Thyroid gland (tissue), 4 donors: ENCODE results near the gene FAXDC2. TPM values are rescaled to one million over a fixed set of nuclear protein-coding genes. Genes with fewer than 3 reads are reported as not detected.

ENCODE experiments used
- DNase-seq, 2 donors: peaks; one replicate each; pipeline ENCODE4 v3.0.0-alpha.2; 2019
- H3K27ac ChIP-seq, 3 donors: fragments of 200-600 bp; sonication (generic); 1 replicate in 2 of 3; 2 replicates in 1 of 3; pipeline ENCODE4 v1.5.1; 2016 to 2019; ENCODE audit warnings: mild to moderate bottlenecking in 1 of 3, moderate library complexity in 1 of 3
- H3K27me3 ChIP-seq: fragments of 200-600 bp; sonication (generic); one replicate; pipeline ENCODE4 v1.5.1; 2019
- H3K36me3 ChIP-seq, 2 donors: fragments of 200-600 bp; sonication (generic); one replicate each; pipeline ENCODE4 v1.5.1; 2016 to 2019
- H3K4me1 ChIP-seq, 2 donors: fragments of 200-600 bp; sonication (generic); one replicate each; pipeline ENCODE4 v1.5.1; 2017 to 2019
- H3K4me3 ChIP-seq, 3 donors: fragments of 200-600 bp; sonication (generic); replicated peaks in 1 of 3; 1 replicate in 2 of 3; 2 replicates in 1 of 3; pipeline ENCODE4 v1.5.1; 2016; ENCODE audit warnings: mild to moderate bottlenecking in 1 of 3
- H3K9me3 ChIP-seq: fragments of 200-600 bp; sonication (generic); one replicate; pipeline ENCODE4 v1.5.1; 2017
- POLR2A ChIP-seq, 2 donors: fragments of 450-650 bp; IDR thresholded peaks; one replicate each; pipeline ENCODE4 v1.6.1; 2017; ENCODE audit warnings: antibody characterized with exemption in 2 of 2, mild to moderate bottlenecking in 2 of 2, moderate library complexity in 1 of 2
- WGBS, 2 donors: methylation state at CpG; one replicate each; pipeline ENCODE4 v1.1.5; 2017; 5-methylcytosine and 5-hydroxymethylcytosine counted together
- intact Hi-C: fragments of 100-400 bp; cut with DNase I; formaldehyde crosslinking; loops from one replicate; pipeline ENCODE4 v1.15.1; 2023
- total RNA-seq, 4 donors: library from RNA; depleted of rRNA; stranded (reverse); fragments of >200 nt; gene quantifications; one replicate each; pipeline ENCODE4 v1.2.3, GENCODE V29; 2016
- TF ChIP-seq, protein P1 (sequence below), 6 experiments: fragments of 200-600 bp in 3 of 6; fragments of 450-650 bp in 3 of 6; sonication (generic) in 3 of 6; IDR thresholded peaks; one replicate each; pipeline ENCODE4 v1.5.1; 2016 to 2019; ENCODE audit warnings: antibody characterized with exemption in 6 of 6, mild to moderate bottlenecking in 2 of 6, inconsistent platforms in 1 of 6, moderate library complexity in 1 of 6

The FAXDC2 gene
- total RNA-seq, 4 donors from 2014 or later, result 47.0 to 148 (median 52.9) TPM

GRCh38 chr5:154884424-154884823, 34.0 kb upstream of the FAXDC2 start:
- H3K27me3 ChIP-seq, result no peaks in the 10 kb centered on the region
- H3K9me3 ChIP-seq, result no peaks in the 10 kb centered on the region
- H3K4me1 ChIP-seq, result no peaks in the 10 kb centered on the region
- no peak overlapping the region for H3K27ac ChIP-seq
- H3K36me3 ChIP-seq, result peaks cover 26 to 33% of the 10 kb centered on the region in 2 donors
- intact Hi-C loops, result no loop called here
- WGBS, 2 donors, result 89 to 95% methylated on average over 8 of the region's 8 CpGs
- TF ChIP-seq, protein P1, sequence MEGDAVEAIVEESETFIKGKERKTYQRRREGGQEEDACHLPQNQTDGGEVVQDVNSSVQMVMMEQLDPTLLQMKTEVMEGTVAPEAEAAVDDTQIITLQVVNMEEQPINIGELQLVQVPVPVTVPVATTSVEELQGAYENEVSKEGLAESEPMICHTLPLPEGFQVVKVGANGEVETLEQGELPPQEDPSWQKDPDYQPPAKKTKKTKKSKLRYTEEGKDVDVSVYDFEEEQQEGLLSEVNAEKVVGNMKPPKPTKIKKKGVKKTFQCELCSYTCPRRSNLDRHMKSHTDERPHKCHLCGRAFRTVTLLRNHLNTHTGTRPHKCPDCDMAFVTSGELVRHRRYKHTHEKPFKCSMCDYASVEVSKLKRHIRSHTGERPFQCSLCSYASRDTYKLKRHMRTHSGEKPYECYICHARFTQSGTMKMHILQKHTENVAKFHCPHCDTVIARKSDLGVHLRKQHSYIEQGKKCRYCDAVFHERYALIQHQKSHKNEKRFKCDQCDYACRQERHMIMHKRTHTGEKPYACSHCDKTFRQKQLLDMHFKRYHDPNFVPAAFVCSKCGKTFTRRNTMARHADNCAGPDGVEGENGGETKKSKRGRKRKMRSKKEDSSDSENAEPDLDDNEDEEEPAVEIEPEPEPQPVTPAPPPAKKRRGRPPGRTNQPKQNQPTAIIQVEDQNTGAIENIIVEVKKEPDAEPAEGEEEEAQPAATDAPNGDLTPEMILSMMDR (IDR thresholded peaks at IDR 0.05), result no peak
- TF ChIP-seq POLR2A (IDR thresholded peaks at IDR 0.05), result no peak
- no peak overlapping the region for H3K4me3 ChIP-seq
- DNase-seq, result no peak

DNA sequence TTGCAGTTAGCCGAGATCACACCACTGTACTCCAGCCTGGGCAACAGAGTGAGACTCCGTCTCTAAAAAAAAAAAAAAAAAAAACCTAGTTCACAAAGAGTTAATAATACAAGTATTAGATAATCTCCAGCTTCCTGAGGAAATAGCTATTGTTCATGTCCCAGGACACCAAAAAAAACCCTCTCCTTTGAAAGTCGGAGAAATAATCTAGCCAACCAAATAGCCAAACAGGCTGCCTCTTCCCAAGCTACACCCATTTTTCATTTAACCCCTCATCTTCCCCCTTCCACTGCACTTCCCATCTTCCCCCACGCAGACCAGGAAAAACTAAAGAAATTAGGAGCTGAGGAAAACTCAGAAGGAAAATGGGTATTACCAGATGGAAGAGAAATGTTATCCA, 31.6 kb upstream of the FAXDC2 start:
- intact Hi-C loops, result no loop called here
- DNase-seq, result no peak
- Histone ChIP-seq H3K36me3 (peaks cover 12 to 14% of the 10 kb centered on the region in 2 donors), H3K4me1 (no peaks in the 10 kb centered on the region), H3K9me3 (no peaks in the 10 kb centered on the region), H3K27ac (no peak overlapping the region), H3K27me3 (no peaks in the 10 kb centered on the region), H3K4me3 (no peak overlapping the region)
- TF ChIP-seq, protein P1 (IDR thresholded peaks at IDR 0.05), result no peak
- TF ChIP-seq POLR2A (IDR thresholded peaks at IDR 0.05), result no peak
- 65 to 70% methylated on average over 4 of the region's 4 CpGs for WGBS, 2 donors

GRCh38 chr5:154878642-154879335, 28.4 kb upstream of the FAXDC2 start:
- no peak overlapping the region for H3K4me3 ChIP-seq
- DNase-seq, result no peak
- TF ChIP-seq POLR2A (IDR thresholded peaks at IDR 0.05), result no peak
- TF ChIP-seq, protein P1 (IDR thresholded peaks at IDR 0.05), result no peak
- 96 to 97% methylated on average over 14 of the region's 14 CpGs for WGBS, 2 donors
- H3K9me3 ChIP-seq, result no peaks in the 10 kb centered on the region
- H3K36me3 ChIP-seq, result peaks cover 32 to 33% of the 10 kb centered on the region in 2 donors
- intact Hi-C loops, result no loop called here
- H3K27ac ChIP-seq, result no peak overlapping the region
- no peaks in the 10 kb centered on the region for H3K27me3 ChIP-seq
- H3K4me1 ChIP-seq, result peaks cover 0 to 7% of the 10 kb centered on the region in 2 donors

DNA sequence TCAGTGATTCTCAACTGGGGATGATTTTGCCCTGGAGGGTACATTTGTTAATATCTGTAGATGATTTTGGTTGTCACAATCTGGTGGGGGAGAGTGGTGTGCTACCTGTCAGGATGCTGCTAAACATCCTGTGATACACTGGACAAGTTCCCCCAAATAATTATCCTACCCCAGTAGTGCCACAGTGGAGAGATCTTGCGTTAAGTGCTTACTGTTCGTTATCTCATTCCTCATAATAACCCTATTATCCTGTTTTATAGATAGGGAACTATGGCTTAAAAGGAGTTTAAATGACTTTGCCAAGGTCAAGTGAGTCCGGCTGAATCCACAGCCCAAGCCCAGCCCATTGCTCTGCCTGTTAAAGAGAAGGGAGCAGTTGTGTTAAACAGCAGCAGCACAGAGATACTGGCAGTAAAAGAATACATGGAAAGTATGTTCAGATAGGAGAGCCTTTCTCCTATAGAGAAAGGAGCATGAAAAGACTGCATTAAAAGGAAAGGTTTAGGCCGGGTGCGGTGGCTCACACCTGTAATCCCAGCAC, 23.5 kb upstream of the FAXDC2 start:
- Histone ChIP-seq H3K27me3 (no peaks in the 10 kb centered on the region), H3K4me3 (no peak overlapping the region), H3K9me3 (no peaks in the 10 kb centered on the region), H3K4me1 (peaks cover 0 to 21% of the 10 kb centered on the region in 2 donors), H3K36me3 (peaks cover 54 to 55% of the 10 kb centered on the region in 2 donors), H3K27ac (peak overlapping the region; percentile 56 to 89 (median 85))
- WGBS, 2 donors, result 92 to 95% methylated on average over 5 of the region's 5 CpGs
- no peak for TF ChIP-seq POLR2A (IDR thresholded peaks at IDR 0.05)
- TF ChIP-seq, protein P1 (IDR thresholded peaks at IDR 0.05), result no peak
- intact Hi-C loops, result no loop called here
- no peak for DNase-seq

GRCh38 chr5:154871734-154872133, 21.3 kb upstream of the FAXDC2 start:
- intact Hi-C loops, result no loop called here
- H3K4me1 ChIP-seq, result peaks cover 0 to 27% of the 10 kb centered on the region in 2 donors
- H3K4me3 ChIP-seq, result no peak overlapping the region
- H3K36me3 ChIP-seq, result peaks cover 50 to 51% of the 10 kb centered on the region in 2 donors
- DNase-seq, result no peak
- H3K9me3 ChIP-seq, result no peaks in the 10 kb centered on the region
- H3K27me3 ChIP-seq, result no peaks in the 10 kb centered on the region
- no peak for TF ChIP-seq POLR2A (IDR thresholded peaks at IDR 0.05)
- TF ChIP-seq, protein P1 (IDR thresholded peaks at IDR 0.05), result no peak
- peak overlapping the region in 1 of 3 donors; percentile 89 for H3K27ac ChIP-seq
- 92 to 93% methylated on average over 4 of the region's 4 CpGs for WGBS, 2 donors
